ENCODE results near the gene ARMC5.

GRCh38 chr16:31504159-31504558, 44.9 kb downstream of the ARMC5 start:
- TF ChIP-seq CTCF (IDR thresholded peaks at IDR 0.05) = no peak
- no peak for TF ChIP-seq POLR2A (IDR thresholded peaks at IDR 0.05)

Measured in adrenal gland (tissue), 5 donors.